ACC112 (cell line): ENCODE data around the gene PLEKHG3.

ENCODE experiments used
- H2AFZ ChIP-seq: fragments of 200-600 bp; sonication (generic); one replicate; pipeline ENCODE4 v1.6.0; 2017; ENCODE audit warnings: antibody characterized with exemption, low read length; ENCODE audit not compliant: unreplicated experiment
- H3K27ac ChIP-seq: fragments of 200-600 bp; sonication (generic); 2 replicates; pipeline ENCODE4 v1.5.1; 2014; ENCODE audit warnings: low read depth, mild to moderate bottlenecking, antibody characterized with exemption, low read length, moderate library complexity
- H3K27me3 ChIP-seq: fragments of 200-600 bp; sonication (generic); 2 replicates; pipeline ENCODE4 v1.6.1; 2014; ENCODE audit warnings: mild to moderate bottlenecking, antibody characterized with exemption, low read length, moderate library complexity, mixed read lengths; ENCODE audit not compliant: insufficient read depth
- H3K36me3 ChIP-seq: fragments of 200-600 bp; sonication (generic); 2 replicates; pipeline ENCODE4 v1.6.1; 2016; ENCODE audit warnings: mild to moderate bottlenecking, antibody characterized with exemption, low read length, moderate library complexity, mixed read lengths; ENCODE audit not compliant: insufficient read depth
- H3K4me1 ChIP-seq: fragments of 200-600 bp; sonication (generic); one replicate; pipeline ENCODE4 v1.6.1; 2016; ENCODE audit warnings: low read length, mixed read lengths; ENCODE audit not compliant: insufficient read depth, unreplicated experiment, control insufficient read depth
- H3K4me3 ChIP-seq: fragments of 200-600 bp; sonication (generic); 2 replicates; pipeline ENCODE4 v1.5.1; 2014; ENCODE audit warnings: mild to moderate bottlenecking, low read depth, low read length
- H3K79me2 ChIP-seq: fragments of 200-600 bp; sonication (generic); one replicate; pipeline ENCODE4 v1.6.0; 2016; ENCODE audit warnings: low read length; ENCODE audit not compliant: control insufficient read depth, unreplicated experiment, insufficient read depth

The PLEKHG3 gene

GRCh38 chr14:64707661-64708060, 3.4 kb downstream of the PLEKHG3 start:
- H3K4me3 ChIP-seq, result no peak overlapping the region
- H3K27me3 ChIP-seq, result peaks cover 13% of the 10 kb centered on the region
- no peaks in the 10 kb centered on the region for H3K36me3 ChIP-seq
- H2AFZ ChIP-seq, result no peak overlapping the region
- peaks cover 11% of the 10 kb centered on the region for H3K4me1 ChIP-seq
- no peak overlapping the region for H3K27ac ChIP-seq
- H3K79me2 ChIP-seq, result no peaks in the 10 kb centered on the region

DNA sequence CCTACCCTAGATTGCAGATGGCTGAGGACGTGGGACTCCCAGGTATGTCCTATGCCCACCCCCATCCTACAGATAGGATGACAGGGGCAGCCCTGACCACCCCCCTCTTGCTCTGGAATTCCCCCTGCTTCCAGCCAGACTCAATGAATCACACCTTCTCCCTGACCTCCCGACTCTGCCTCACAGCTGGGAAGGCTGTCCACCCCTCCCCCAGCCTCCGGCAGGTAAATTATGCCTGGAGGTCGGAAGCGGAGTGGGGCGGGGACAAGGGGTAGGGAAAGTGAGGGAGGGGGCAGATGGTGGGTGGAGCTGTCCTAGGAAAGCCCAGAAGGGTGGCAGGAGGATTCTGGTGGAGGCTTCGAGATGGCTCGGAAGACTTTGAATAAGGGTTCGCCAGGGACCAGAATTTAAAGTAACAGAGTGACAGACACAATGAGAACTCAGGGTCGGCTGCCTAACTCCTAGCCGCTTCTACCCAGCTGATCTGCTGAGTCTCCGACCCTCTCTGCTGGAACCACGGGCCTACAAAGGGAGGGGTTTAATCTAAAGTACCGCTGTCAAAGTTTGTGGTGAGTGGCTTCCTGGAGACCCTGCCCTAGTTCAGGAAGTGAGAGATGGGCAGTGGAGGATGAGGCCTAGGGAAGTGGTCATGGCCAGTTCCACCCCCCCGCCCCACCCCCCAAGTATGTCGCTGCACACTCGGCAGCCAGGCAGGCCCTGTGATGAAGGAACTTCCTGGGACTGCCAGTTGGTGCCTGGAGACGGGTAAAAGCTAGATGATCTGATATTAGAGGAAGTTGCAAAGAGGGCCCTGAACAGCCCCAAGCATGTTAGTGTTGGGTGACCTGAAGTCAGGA, 4.2 kb downstream of the PLEKHG3 start:
- Histone ChIP-seq H3K79me2 (no peaks in the 10 kb centered on the region), H3K27ac (no peak overlapping the region), H3K27me3 (peaks cover 5% of the 10 kb centered on the region), H3K36me3 (no peaks in the 10 kb centered on the region), H3K4me3 (no peak overlapping the region), H3K4me1 (peaks cover 11% of the 10 kb centered on the region), H2AFZ (no peak overlapping the region)

DNA sequence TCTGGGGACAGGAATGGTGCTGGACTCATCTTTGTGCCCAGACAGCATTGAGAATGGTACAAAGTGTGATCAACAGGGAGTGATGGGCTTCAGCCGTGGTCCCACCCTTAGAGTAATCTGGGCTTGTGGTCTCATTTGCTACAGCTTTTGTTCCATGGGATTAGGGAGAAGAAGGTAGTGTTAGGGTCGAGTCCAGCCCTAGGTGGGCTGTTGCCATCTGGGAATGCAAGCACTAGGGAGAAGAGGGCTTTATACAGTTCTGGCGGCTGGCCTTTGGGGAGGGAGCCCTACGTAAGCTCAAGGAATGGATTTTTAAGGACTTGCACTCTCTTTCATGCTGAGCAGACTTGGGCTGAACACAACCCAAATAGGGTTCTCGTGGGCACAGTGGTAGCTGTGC, 4.9 kb downstream of the PLEKHG3 start:
- Histone ChIP-seq H3K36me3 (no peaks in the 10 kb centered on the region), H3K27ac (no peak overlapping the region), H2AFZ (no peak overlapping the region), H3K4me3 (no peak overlapping the region), H3K79me2 (no peaks in the 10 kb centered on the region), H3K27me3 (no peaks in the 10 kb centered on the region; the same call in 1 of the 2 replicates), H3K4me1 (peaks cover 11% of the 10 kb centered on the region)

GRCh38 chr14:64711039-64711438, 6.8 kb downstream of the PLEKHG3 start:
- Histone ChIP-seq H3K27ac (no peak overlapping the region), H3K27me3 (no peaks in the 10 kb centered on the region; the same call in 1 of the 2 replicates), H3K36me3 (no peaks in the 10 kb centered on the region), H3K4me3 (no peak overlapping the region), H3K79me2 (no peaks in the 10 kb centered on the region), H2AFZ (no peak overlapping the region), H3K4me1 (peaks cover 11% of the 10 kb centered on the region)

GRCh38 chr14:64713677-64714076, 9.5 kb downstream of the PLEKHG3 start:
- Histone ChIP-seq H3K4me3 (no peak overlapping the region), H3K36me3 (no peaks in the 10 kb centered on the region), H3K27me3 (no peaks in the 10 kb centered on the region; the same call in 1 of the 2 replicates), H3K4me1 (no peaks in the 10 kb centered on the region), H2AFZ (no peak overlapping the region), H3K79me2 (no peaks in the 10 kb centered on the region), H3K27ac (no peak overlapping the region)

GRCh38 chr14:64714432-64715025, 10.3 kb downstream of the PLEKHG3 start:
- Histone ChIP-seq H3K4me3 (no peak overlapping the region), H2AFZ (no peak overlapping the region), H3K4me1 (no peaks in the 10 kb centered on the region), H3K27me3 (no peaks in the 10 kb centered on the region; the same call in 1 of the 2 replicates), H3K36me3 (no peaks in the 10 kb centered on the region), H3K79me2 (no peaks in the 10 kb centered on the region), H3K27ac (no peak overlapping the region)

DNA sequence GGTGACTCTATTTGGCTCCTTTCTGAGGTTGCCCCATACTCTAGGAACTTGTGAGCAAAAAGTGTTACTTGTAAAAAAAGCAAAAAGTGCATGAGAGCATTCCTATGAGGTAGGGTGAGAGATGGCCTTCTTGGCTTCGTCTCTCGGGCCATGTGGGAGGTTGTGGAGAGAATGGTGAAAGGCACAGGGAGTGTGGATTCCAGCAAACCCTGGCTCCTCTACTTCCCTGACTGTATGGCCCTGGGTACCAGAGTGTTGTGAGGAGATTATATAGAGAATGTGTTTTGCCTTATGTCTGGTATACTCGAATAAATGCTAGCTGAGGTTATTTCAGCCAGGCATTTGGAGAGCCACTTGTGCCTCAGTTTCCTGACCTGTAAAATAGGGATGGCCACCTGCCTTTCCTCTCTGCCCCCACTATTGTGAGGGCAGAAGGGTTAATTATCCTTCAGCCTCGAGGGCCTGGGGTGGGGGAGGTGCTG, 11.0 kb downstream of the PLEKHG3 start:
- H3K27ac ChIP-seq, result no peak overlapping the region

DNA sequence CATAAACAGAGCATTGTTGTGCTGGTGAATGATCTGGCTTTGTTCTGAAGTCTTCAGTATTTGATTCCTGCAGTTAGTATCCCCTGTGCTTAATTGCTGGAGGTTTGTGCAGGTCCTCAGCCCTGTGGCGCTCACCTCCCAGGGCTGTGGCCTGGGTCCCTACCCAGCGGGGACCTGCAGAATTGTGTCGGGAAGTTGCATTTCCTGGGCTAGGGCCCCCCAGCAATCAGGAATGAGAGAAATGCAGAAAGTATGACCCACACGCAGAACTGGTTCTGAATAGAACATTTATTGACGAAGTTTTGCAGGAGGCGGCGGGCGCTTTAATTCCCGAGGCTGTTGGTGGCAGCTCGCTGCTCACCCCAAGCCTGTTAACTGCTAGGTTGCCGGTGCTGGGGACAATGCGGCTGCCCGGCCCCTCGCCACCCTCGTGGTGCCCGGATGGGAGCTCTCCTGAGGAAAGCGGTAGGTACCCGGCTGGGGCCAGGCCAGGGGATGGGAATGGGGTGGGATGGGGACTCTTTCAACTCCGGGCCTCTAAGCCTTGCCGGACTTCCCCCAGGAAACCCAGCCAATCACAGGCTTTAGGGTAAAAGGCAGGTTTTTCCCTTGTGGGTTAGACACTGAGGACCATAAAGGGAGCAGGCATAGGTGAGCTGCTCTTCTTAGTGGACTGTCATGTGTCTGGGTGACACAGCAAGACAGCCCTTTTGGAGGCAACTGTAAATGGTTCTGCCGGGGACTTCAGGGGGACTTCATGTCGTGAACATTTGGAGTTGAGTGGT, 11.6 kb downstream of the PLEKHG3 start:
- Histone ChIP-seq H3K79me2 (no peaks in the 10 kb centered on the region), H3K27me3 (no peaks in the 10 kb centered on the region; the same call in 1 of the 2 replicates), H3K4me3 (no peak overlapping the region), H3K27ac (no peak overlapping the region), H3K4me1 (peaks cover 4% of the 10 kb centered on the region), H2AFZ (no peak overlapping the region), H3K36me3 (no peaks in the 10 kb centered on the region)

More for the DNA sequence above, 11.0 kb downstream of the PLEKHG3 start:
- Histone ChIP-seq H3K36me3 (no peaks in the 10 kb centered on the region), H3K79me2 (no peaks in the 10 kb centered on the region), H2AFZ (no peak overlapping the region), H3K27me3 (no peaks in the 10 kb centered on the region; the same call in 1 of the 2 replicates), H3K4me3 (no peak overlapping the region), H3K4me1 (no peaks in the 10 kb centered on the region)

GRCh38 chr14:64717870-64718269, 13.6 kb downstream of the PLEKHG3 start:
- Histone ChIP-seq H3K36me3 (no peaks in the 10 kb centered on the region), H3K4me1 (peaks cover 4% of the 10 kb centered on the region), H3K79me2 (no peaks in the 10 kb centered on the region), H3K27me3 (no peaks in the 10 kb centered on the region), H3K27ac (no peak overlapping the region), H2AFZ (no peak overlapping the region), H3K4me3 (no peak overlapping the region)

DNA sequence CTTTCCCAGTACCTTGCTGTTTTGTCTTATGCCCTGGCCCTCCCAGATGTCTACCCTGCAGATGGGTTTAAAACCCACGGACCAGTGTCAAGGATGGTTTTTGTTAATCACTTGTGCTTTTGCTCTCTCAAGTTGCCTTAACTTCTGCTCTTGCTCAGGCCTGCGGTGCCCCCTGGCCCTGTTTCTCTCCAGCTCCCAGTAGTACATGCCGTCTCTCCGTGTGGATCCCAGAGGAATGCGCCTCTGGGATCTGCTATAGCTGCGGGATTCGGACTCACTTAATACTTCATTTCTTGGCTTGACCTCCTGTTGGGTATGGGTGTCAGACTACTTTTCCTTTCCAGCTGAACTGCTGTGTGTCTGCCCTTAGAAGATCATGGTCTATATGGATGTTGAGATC, 14.5 kb downstream of the PLEKHG3 start:
- Histone ChIP-seq H3K36me3 (no peaks in the 10 kb centered on the region), H3K27me3 (no peaks in the 10 kb centered on the region), H3K4me3 (no peak overlapping the region), H2AFZ (no peak overlapping the region), H3K79me2 (no peaks in the 10 kb centered on the region), H3K4me1 (peaks cover 4% of the 10 kb centered on the region), H3K27ac (no peak overlapping the region)
